GM12891 (cell line): ENCODE results near the gene BRF1. TPM values are rescaled to one million over a fixed set of nuclear protein-coding genes. Genes with fewer than 3 reads are reported as not detected.

ENCODE experiments used
- DNase-seq: peaks from one replicate; pipeline ENCODE4 v3.0.0; 2011; ENCODE audit warnings: low spot score; ENCODE audit not compliant: insufficient read length
- FAIRE-seq: peaks from 2 replicates; lab custom pipeline; 2011; peaks lifted over from hg19 to GRCh38; lab: Jason Lieb, UNC
- PAX5 ChIP-seq: IDR thresholded peaks from 2 replicates; pipeline ENCODE4 v1.6.1; 2011; ENCODE audit warnings: low read length, moderate library complexity, mild to moderate bottlenecking; ENCODE audit not compliant: insufficient read depth, severe bottlenecking
- POLR2A ChIP-seq: IDR thresholded peaks from 2 replicates; pipeline ENCODE4 v1.6.1; 2011; ENCODE audit warnings: low read depth, low read length, control low read depth
- POLR2AphosphoS5 ChIP-seq: IDR thresholded peaks from 2 replicates; pipeline ENCODE4 v1.6.1; 2011; ENCODE audit warnings: low read depth, low read length, control low read depth
- POU2F2 ChIP-seq: IDR thresholded peaks from 2 replicates; pipeline ENCODE4 v1.6.1; 2011; ENCODE audit warnings: low read depth, mild to moderate bottlenecking, control low read depth, low read length, moderate library complexity
- SPI1 ChIP-seq: IDR thresholded peaks from 2 replicates; pipeline ENCODE4 v1.6.1; 2011; ENCODE audit warnings: low read depth, low read length, control low read depth
- TAF1 ChIP-seq: IDR thresholded peaks from 2 replicates; pipeline ENCODE4 v1.6.1; 2011; ENCODE audit warnings: low read depth, low read length, control low read depth
- polyA plus RNA-seq: library from polyadenylated mRNA; unstranded; fragments of >200 nt; gene quantifications from one replicate; pipeline ENCODE4 v1.2.1, GENCODE V29; 2012; ENCODE audit warnings: low read depth, missing spikeins, inconsistent platforms; ENCODE audit not compliant: missing spikeins

Gene BRF1
- polyA plus RNA-seq: 11.1 TPM

- peak; percentile 90 for DNase-seq
- TF ChIP-seq TAF1 (0 out of 2 replicates have a peak, but pooled peaks have one; percentile 18), POLR2AphosphoS5 (no peak; the same call in 1 of the 2 replicates), SPI1 (no peak), PAX5 (no peak), POLR2A (peak; percentile 47; the same call in 1 of the 2 replicates), POU2F2 (no peak)
Measured at GRCh38 chr14:105300542-105301102, at the start of gene BRF1. Gene BRF1, minus strand, starts transcription at chr14:105301001. Its CDS starts 372 bp downstream, at chr14:105300629.

GRCh38 chr14:105349992-105350391 lies 49.2 kb upstream of the BRF1 start:
- no peak for DNase-seq
- TF ChIP-seq POU2F2: no peak
- TF ChIP-seq POLR2AphosphoS5: no peak
- TF ChIP-seq TAF1: no peak
- no peak for TF ChIP-seq SPI1
- TF ChIP-seq PAX5: no peak
- no peak for TF ChIP-seq POLR2A
- no peak for FAIRE-seq

More at GRCh38 chr14:105300542-105301102, at the start of gene BRF1:
- no peak for FAIRE-seq

DNA sequence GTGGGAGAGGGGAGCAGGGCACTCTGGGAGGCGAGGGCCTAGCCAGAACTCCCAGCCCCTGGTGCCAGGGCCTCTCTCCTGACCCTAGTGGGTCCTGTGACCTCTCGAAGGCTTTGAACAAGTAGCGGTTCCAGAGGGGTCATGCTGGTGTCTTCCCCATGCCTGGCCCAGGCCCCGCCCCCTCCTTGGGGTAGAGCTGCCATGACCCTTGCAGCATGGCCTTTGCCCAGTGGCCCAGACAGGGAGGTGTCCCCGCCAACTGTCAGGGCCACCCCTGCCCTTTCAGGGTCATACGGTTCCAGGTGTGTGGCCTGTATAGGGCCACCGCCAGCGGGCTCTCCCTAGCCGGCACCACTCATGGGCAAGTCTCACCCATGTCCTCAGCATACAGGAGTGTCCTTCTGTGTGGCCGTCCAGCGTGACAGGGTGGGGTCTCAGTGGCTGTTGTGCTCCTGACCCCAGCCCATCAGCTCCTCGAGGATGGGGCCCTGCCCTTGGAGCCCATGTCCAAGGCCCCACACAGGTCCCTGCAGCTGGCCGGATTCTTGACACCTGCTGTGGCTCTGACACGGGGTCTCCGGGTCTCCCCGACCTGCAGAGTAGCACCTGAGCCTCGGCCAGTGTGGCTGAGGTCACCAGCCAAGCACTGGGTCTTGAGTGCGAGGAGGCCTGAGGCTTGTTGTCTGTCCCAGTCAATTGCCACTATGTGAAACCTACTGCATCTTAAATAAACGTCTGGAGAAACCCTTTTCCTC lies 48.3 kb upstream of the BRF1 start:
- FAIRE-seq: no peak
- TF ChIP-seq POLR2AphosphoS5 (no peak), POU2F2 (no peak), TAF1 (no peak), SPI1 (no peak), POLR2A (no peak), PAX5 (no peak)

GRCh38 chr14:105348169-105348944 lies 47.6 kb upstream of the BRF1 start:
- DNase-seq: no peak
- FAIRE-seq: no peak
- TF ChIP-seq TAF1 (no peak), POU2F2 (no peak), SPI1 (no peak), POLR2A (no peak), PAX5 (no peak), POLR2AphosphoS5 (no peak)

More for the DNA sequence above, 48.3 kb upstream of the BRF1 start:
- DNase-seq: no peak

DNA sequence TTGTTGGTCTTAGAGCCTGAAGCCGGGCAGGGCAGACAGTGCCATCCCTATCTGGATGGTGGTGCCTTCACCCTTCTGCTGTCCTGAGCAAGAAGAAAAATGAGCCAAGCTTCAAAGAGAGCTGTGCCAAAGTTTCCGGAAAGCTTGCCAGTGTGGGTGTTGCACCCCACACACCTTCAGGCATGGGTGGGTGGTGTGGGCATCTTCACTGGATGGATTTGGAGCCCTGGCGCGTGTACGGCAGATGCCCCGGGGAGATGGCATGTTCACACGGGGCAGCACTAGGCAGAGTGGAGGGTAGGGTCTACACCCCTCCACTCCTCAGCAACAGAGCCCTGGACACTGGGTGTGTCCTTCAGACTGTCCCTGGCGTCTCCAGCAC lies 46.8 kb upstream of the BRF1 start:
- FAIRE-seq (no peak), DNase-seq (no peak)
- no peak for TF ChIP-seq POLR2A
- no peak for TF ChIP-seq TAF1
- no peak for TF ChIP-seq PAX5
- TF ChIP-seq POLR2AphosphoS5: no peak
- no peak for TF ChIP-seq SPI1
- no peak for TF ChIP-seq POU2F2

DNA sequence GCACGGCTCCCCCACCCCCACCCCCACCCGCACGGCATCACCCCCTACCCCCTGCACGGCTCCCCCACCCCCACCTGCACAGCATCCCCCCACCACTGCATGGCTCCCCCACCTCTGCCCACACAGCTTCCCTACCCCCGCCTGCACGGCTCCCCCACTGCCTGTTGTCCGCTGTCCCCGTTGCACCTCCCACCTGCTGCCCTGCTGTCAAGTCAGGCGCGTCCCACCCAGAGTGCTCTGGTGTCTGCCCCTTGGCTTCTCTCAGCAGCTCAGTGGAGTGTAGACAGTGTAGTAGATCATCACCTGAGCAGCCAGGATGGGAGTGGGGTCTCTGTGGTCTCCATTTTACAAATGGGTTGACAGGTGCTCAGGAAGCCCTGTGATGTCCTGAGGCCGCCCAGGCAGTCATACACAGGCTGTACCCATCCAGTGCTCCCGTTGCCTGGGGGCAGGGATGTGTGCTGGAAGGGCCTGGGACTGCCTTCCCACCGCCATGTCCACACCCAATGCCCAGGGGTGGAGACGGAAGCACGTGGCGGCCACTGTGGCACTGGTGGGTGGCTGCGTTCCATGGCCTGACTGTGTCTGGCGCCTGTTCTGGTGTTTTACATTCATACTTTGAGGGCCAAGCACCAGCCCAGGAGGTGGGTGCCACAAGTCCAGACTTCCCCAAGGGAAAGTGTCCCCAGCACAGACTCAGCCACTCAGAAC lies 46.2 kb upstream of the BRF1 start:
- FAIRE-seq (no peak), DNase-seq (no peak)
- no peak for TF ChIP-seq POU2F2
- no peak for TF ChIP-seq POLR2A
- TF ChIP-seq POLR2AphosphoS5: no peak

- no peak for TF ChIP-seq TAF1
- no peak for TF ChIP-seq SPI1
- no peak for TF ChIP-seq POLR2AphosphoS5
- no peak for TF ChIP-seq POLR2A
- TF ChIP-seq POU2F2: no peak
- TF ChIP-seq PAX5: no peak
- FAIRE-seq (no peak), DNase-seq (no peak)
Measured at GRCh38 chr14:105346200-105346533, 45.4 kb upstream of the BRF1 start.

GRCh38 chr14:105343194-105343593 lies 42.4 kb upstream of the BRF1 start:
- DNase-seq: no peak
- no peak for TF ChIP-seq SPI1
- no peak for TF ChIP-seq TAF1
- FAIRE-seq: no peak

DNA sequence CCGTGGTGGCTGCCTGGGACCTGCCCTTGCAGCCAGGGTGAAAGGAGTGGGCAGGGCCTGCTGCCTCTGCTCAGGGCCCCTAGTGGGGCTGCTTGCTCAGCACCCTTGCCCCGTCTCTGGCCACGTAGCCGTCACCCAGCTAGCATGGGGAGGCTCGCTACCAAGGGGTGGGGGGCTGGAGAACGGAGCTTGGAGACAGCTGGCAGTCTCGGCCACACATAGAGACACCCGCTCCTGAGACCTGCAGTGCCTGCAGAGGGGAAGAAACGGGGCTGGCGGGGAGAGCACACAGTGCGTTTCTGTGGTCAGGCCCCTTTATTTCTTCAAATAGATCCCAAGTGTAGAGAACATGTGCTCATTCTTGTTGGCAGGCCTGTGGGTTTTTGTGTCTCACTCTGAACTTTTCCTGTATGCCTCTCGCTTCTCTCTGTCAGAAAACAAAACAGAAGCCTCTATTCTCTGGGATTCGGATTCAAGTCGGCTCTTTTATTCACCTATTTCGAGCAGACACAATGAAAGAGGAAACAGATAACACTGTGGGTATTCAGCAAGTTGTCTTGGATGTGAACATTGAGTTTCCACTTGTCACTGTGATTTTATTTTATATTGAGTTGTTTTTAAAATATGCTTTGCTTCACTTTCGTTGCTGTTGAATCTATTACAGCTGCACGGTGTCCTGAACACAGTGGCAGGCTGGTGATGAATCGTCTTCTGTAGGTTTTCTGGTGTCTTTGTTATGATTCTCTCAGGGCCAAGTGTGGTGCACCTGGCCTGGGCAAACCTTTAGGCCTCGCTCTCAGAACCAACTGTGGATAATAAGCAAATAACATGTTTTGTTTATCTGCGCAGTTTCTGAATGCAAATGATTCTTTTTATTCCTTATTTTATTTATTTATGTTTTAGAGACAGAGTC lies 40.3 kb upstream of the BRF1 start:
- DNase-seq (no peak), FAIRE-seq (no peak)
- no peak for TF ChIP-seq SPI1
- TF ChIP-seq POU2F2: no peak
- TF ChIP-seq PAX5: no peak
- no peak for TF ChIP-seq POLR2A
- no peak for TF ChIP-seq TAF1
- no peak for TF ChIP-seq POLR2AphosphoS5
